ENCODE results near the gene KIAA1191. TPM values are rescaled to one million over a fixed set of nuclear protein-coding genes. Genes with fewer than 3 reads are reported as not detected.
"Not testable (repeated sequence)": the region's sequence is repeated elsewhere in the genome, so short reads cannot be mapped to it uniquely, and the experiment has no call there.

KIAA1191 gene
- total RNA-seq = 10 to 100 TPM; 50.5 to 54.5 TPM

GRCh38 chr5:176361437-176362232, at the start of gene KIAA1191:
KIAA1191 (minus strand) TSS chr5:176361764; CDS start chr5:176359508, 2,256 bp downstream.
- POLR2A ChIA-PET = interaction anchor here (0.8 to 4.0 kb wide), 14 partner anchors 9 to 181 kb away, joined by 3 to 62 read pairs (median 4); partner anchors contain the start of genes FAF2, HIGD2A, NOP16 and RNF44

GRCh38 chr5:176410486-176411180, 49.1 kb upstream of the KIAA1191 start:
- Mint-ChIP-seq H3K36me3 (ENCODE audit: low read depth) (peaks cover 15% of the 10 kb centered on the region), H3K4me1 (peaks cover 34% of the 10 kb centered on the region), H3K9me3 (no peaks in the 10 kb centered on the region), H3K4me3 (no peak overlapping the region), H3K27ac (no peak overlapping the region), H3K27me3 (no peaks in the 10 kb centered on the region)
- DNase-seq = no peak
- CTCF ChIA-PET = interaction anchor here (0.7 to 1.3 kb wide), 3 partner anchors 187 to 680 kb away, joined by 3 read pairs; no protein-coding TSS in a partner anchor
- POLR2A ChIA-PET = interaction anchor here (1.4 kb wide), 1 partner anchor 38 kb away, joined by 4 read pairs; the partner anchor contains the start of gene FAF2

More at GRCh38 chr5:176361437-176362232, at the start of gene KIAA1191:
- H3K4me3 Mint-ChIP-seq = peak within 1 kb of the TSS; percentile 97
- peak within 1 kb of the TSS; percentile 92 for H3K27ac Mint-ChIP-seq
- CTCF ChIA-PET = interaction anchor here (0.6 to 2.0 kb wide), 9 partner anchors 10 to 632 kb away, joined by 3 to 10 read pairs (median 3); partner anchors contain the start of genes HIGD2A and NOP16
- H3K27me3 Mint-ChIP-seq = no peaks in the 10 kb centered on the region
- peaks cover 24% of the 10 kb centered on the region for H3K36me3 Mint-ChIP-seq (ENCODE audit: low read depth)
- H3K9me3 Mint-ChIP-seq = no peaks in the 10 kb centered on the region
- peak; percentile 97 for DNase-seq
- peaks cover 42% of the 10 kb centered on the region for H3K4me1 Mint-ChIP-seq

GRCh38 chr5:176409765-176410164, 48.2 kb upstream of the KIAA1191 start:
- ChIA-PET CTCF (interaction anchor here (0.6 to 1.3 kb wide), 4 partner anchors 188 to 679 kb away, joined by 3 read pairs; no protein-coding TSS in a partner anchor), POLR2A (interaction anchor here (0.9 to 1.4 kb wide), 2 partner anchors 38 kb away, joined by 4 read pairs; partner anchors contain the start of gene FAF2)
- Mint-ChIP-seq H3K27me3 (no peaks in the 10 kb centered on the region), H3K4me1 (peaks cover 25% of the 10 kb centered on the region), H3K36me3 (ENCODE audit: low read depth) (peaks cover 16% of the 10 kb centered on the region), H3K9me3 (no peaks in the 10 kb centered on the region), H3K4me3 (no peak overlapping the region), H3K27ac (no peak overlapping the region)
- DNase-seq = no peak

GRCh38 chr5:176408590-176408989, 47.0 kb upstream of the KIAA1191 start:
- ChIA-PET CTCF (interaction anchor here (0.7 kb wide), 1 partner anchor 165 kb away, joined by 4 read pairs; no protein-coding TSS in a partner anchor), POLR2A (interaction anchor here (0.6 to 0.9 kb wide), 4 partner anchors 39 to 919 kb away, joined by 3 to 4 read pairs (median 3); no protein-coding TSS in a partner anchor)
- Mint-ChIP-seq H3K4me3 (no peak overlapping the region), H3K9me3 (no peaks in the 10 kb centered on the region), H3K4me1 (peaks cover 15% of the 10 kb centered on the region), H3K36me3 (ENCODE audit: low read depth) (peaks cover 18% of the 10 kb centered on the region), H3K27ac (no peak overlapping the region), H3K27me3 (no peaks in the 10 kb centered on the region)
- DNase-seq = no peak

GRCh38 chr5:176408252-176408573, 46.6 kb upstream of the KIAA1191 start:
- DNase-seq, H3K27me3 Mint-ChIP-seq, H3K9me3 Mint-ChIP-seq, H3K27ac Mint-ChIP-seq, H3K4me3 Mint-ChIP-seq: not testable (repeated sequence)
- ChIA-PET CTCF (interaction anchor here (0.7 kb wide), 1 partner anchor 166 kb away, joined by 4 read pairs; no protein-coding TSS in a partner anchor), POLR2A (interaction anchor here (0.6 to 0.9 kb wide), 2 partner anchors 14 to 160 kb away, joined by 3 read pairs; no protein-coding TSS in a partner anchor)
- Mint-ChIP-seq H3K36me3 (ENCODE audit: low read depth) (peaks cover 18% of the 10 kb centered on the region), H3K4me1 (peaks cover 14% of the 10 kb centered on the region)

- CTCF ChIA-PET = interaction anchor here (1.1 kb wide), 1 partner anchor 9 kb away, joined by 6 read pairs; the partner anchor contains the start of gene CLTB
- no peaks in the 10 kb centered on the region for H3K27me3 Mint-ChIP-seq
- peaks cover 18% of the 10 kb centered on the region for H3K36me3 Mint-ChIP-seq (ENCODE audit: low read depth)
- H3K4me1 Mint-ChIP-seq = peaks cover 10% of the 10 kb centered on the region
- H3K9me3 Mint-ChIP-seq = no peaks in the 10 kb centered on the region
- no peak overlapping the region for H3K27ac Mint-ChIP-seq
- DNase-seq = no peak
- POLR2A ChIA-PET = interaction anchor here (0.6 to 1.6 kb wide), 3 partner anchors 13 to 40 kb away, joined by 3 to 5 read pairs (median 4); partner anchors contain the start of gene FAF2
- no peak overlapping the region for H3K4me3 Mint-ChIP-seq
Measured at GRCh38 chr5:176407456-176408251, 46.1 kb upstream of the KIAA1191 start.

- POLR2A ChIA-PET = interaction anchor here (1.3 to 2.2 kb wide), 4 partner anchors 9 to 128 kb away, joined by 4 to 7 read pairs (median 5); partner anchors contain the start of gene FAF2
- H3K9me3 Mint-ChIP-seq = no peaks in the 10 kb centered on the region
- H3K36me3 Mint-ChIP-seq (ENCODE audit: low read depth) = peaks cover 21% of the 10 kb centered on the region
- H3K27ac Mint-ChIP-seq = no peak overlapping the region
- no peaks in the 10 kb centered on the region for H3K27me3 Mint-ChIP-seq
- CTCF ChIA-PET = interaction anchor here (1.1 to 1.2 kb wide), 3 partner anchors 10 to 172 kb away, joined by 4 to 6 read pairs (median 4); partner anchors contain the start of gene CLTB
- DNase-seq = no peak
- no peak overlapping the region for H3K4me3 Mint-ChIP-seq
- H3K4me1 Mint-ChIP-seq = peaks cover 5% of the 10 kb centered on the region
Measured at GRCh38 chr5:176406436-176407052, 45.0 kb upstream of the KIAA1191 start.

GRCh38 chr5:176405656-176406435, 44.3 kb upstream of the KIAA1191 start:
- Mint-ChIP-seq H3K27me3 (no peaks in the 10 kb centered on the region), H3K27ac (no peak overlapping the region), H3K36me3 (ENCODE audit: low read depth) (peaks cover 21% of the 10 kb centered on the region), H3K4me1 (no peaks in the 10 kb centered on the region), H3K4me3 (no peak overlapping the region), H3K9me3 (no peaks in the 10 kb centered on the region)
- no peak for DNase-seq
- ChIA-PET POLR2A (interaction anchor here (1.3 to 2.2 kb wide), 2 partner anchors 10 to 128 kb away, joined by 5 to 7 read pairs; no protein-coding TSS in a partner anchor), CTCF (interaction anchor here (1.1 to 1.2 kb wide), 2 partner anchors 42 to 173 kb away, joined by 4 read pairs; no protein-coding TSS in a partner anchor)

GRCh38 chr5:176401281-176402205, 40.0 kb upstream of the KIAA1191 start:
- Mint-ChIP-seq H3K36me3 (ENCODE audit: low read depth) (peaks cover 9% of the 10 kb centered on the region), H3K27ac (no peak overlapping the region), H3K4me1 (no peaks in the 10 kb centered on the region), H3K4me3 (no peak overlapping the region), H3K27me3 (no peaks in the 10 kb centered on the region), H3K9me3 (no peaks in the 10 kb centered on the region)
- ChIA-PET POLR2A (interaction anchor here (1.5 kb wide), 1 partner anchor 12 kb away, joined by 5 read pairs; no protein-coding TSS in a partner anchor), CTCF (no interaction called here)
- DNase-seq = no peak

GRCh38 chr5:176400382-176401156, 39.0 kb upstream of the KIAA1191 start:
- DNase-seq = no peak
- Mint-ChIP-seq H3K36me3 (ENCODE audit: low read depth) (peaks cover 5% of the 10 kb centered on the region), H3K27me3 (no peaks in the 10 kb centered on the region), H3K4me3 (no peak overlapping the region), H3K4me1 (no peaks in the 10 kb centered on the region), H3K9me3 (no peaks in the 10 kb centered on the region), H3K27ac (no peak overlapping the region)
- POLR2A ChIA-PET = interaction anchor here (1.5 kb wide), 1 partner anchor 11 kb away, joined by 5 read pairs; no protein-coding TSS in a partner anchor
- CTCF ChIA-PET = no interaction called here
